Gastroesophageal sphincter (tissue), 4 donors: Measurements from ENCODE around the gene GRID2. TPM values are rescaled to one million over a fixed set of nuclear protein-coding genes. Genes with fewer than 3 reads are reported as not detected.

Source experiments
- ATAC-seq: fragments of 150-250 bp; one replicate; pipeline ENCODE4 v1.9.1; 2016; ENCODE audit warnings: mild to moderate bottlenecking, moderate library complexity
- H3K27ac ChIP-seq, 4 donors: fragments of 200-600 bp; sonication (generic) in 3 of 4; 1 replicate in 3 of 4; 2 replicates in 1 of 4; pipeline ENCODE4 v1.5.1; 2016 to 2019
- H3K27me3 ChIP-seq: fragments of 200-600 bp; sonication (generic); one replicate; pipeline ENCODE4 v1.5.1; 2019
- H3K36me3 ChIP-seq, 2 donors: fragments of 200-600 bp; sonication (generic); one replicate each; pipeline ENCODE4 v1.5.1; 2019; ENCODE audit warnings: control low read depth in 1 of 2
- H3K4me1 ChIP-seq, 3 donors: fragments of 200-600 bp; sonication (generic); 1 replicate in 2 of 3; 2 replicates in 1 of 3; pipeline ENCODE4 v1.5.1; 2016 to 2019; ENCODE audit warnings: control low read depth in 2 of 3
- H3K4me3 ChIP-seq, 2 donors: fragments of 200-600 bp; sonication (generic); one replicate each; pipeline ENCODE4 v1.5.1; 2019; ENCODE audit warnings: mild to moderate bottlenecking in 1 of 2, moderate library complexity in 1 of 2
- H3K9me3 ChIP-seq, 3 donors: fragments of 200-600 bp; sonication (generic); one replicate each; pipeline ENCODE4 v1.5.1; 2017 to 2019; ENCODE audit warnings: control low read depth in 2 of 3
- CTCF ChIP-seq, 4 experiments: fragments of 200-600 bp in 2 of 4; fragments of 450-650 bp in 2 of 4; sonication (generic) in 1 of 4; IDR thresholded peaks; one replicate each; pipeline ENCODE4 v1.5.1; 2017 to 2019; ENCODE audit warnings: antibody characterized with exemption in 4 of 4, mild to moderate bottlenecking in 2 of 4, moderate library complexity in 2 of 4
- EP300 ChIP-seq: sonication (generic); formaldehyde crosslinking; IDR thresholded peaks from one replicate; pipeline ENCODE4 v1.6.1; 2017; ENCODE audit warnings: antibody characterized with exemption, mild to moderate bottlenecking
- POLR2A ChIP-seq, 2 donors: fragments of 450-650 bp; IDR thresholded peaks; one replicate each; pipeline ENCODE4 v1.6.1; 2017; ENCODE audit warnings: antibody characterized with exemption in 2 of 2, mild to moderate bottlenecking in 2 of 2, moderate library complexity in 1 of 2
- POLR2AphosphoS5 ChIP-seq: sonication (generic); formaldehyde crosslinking; IDR thresholded peaks from one replicate; pipeline ENCODE4 v1.6.1; 2017; ENCODE audit warnings: antibody characterized with exemption
- WGBS, 2 donors: methylation state at CpG; one replicate each; pipeline ENCODE4 v1.1.5; 2018; ENCODE audit warnings: low coverage in 1 of 2; 5-methylcytosine and 5-hydroxymethylcytosine counted together
- total RNA-seq, 4 donors: library from RNA; depleted of rRNA; stranded (reverse); fragments of >200 nt; gene quantifications; one replicate each; pipeline ENCODE4 v1.1.0, GENCODE V29; 2016

GRID2 gene
- total RNA-seq, 4 donors from 2014 or later, result 0.81 TPM; not detected in 3

- Histone ChIP-seq H3K36me3 (no peaks in the 10 kb centered on the region), H3K27me3 (no peaks in the 10 kb centered on the region), H3K9me3 (no peaks in the 10 kb centered on the region), H3K27ac (no peak overlapping the region), H3K4me3 (no peak overlapping the region), H3K4me1 (no peaks in the 10 kb centered on the region)
- TF ChIP-seq EP300, result no peak
- no peak for TF ChIP-seq POLR2A (IDR thresholded peaks at IDR 0.05)
- TF ChIP-seq POLR2AphosphoS5, result no peak
- TF ChIP-seq CTCF (IDR thresholded peaks at IDR 0.05), result no peak
- 21 to 32% methylated on average over 4 of the region's 4 CpGs for WGBS, 2 donors
- ATAC-seq, result no peak
Observed at GRCh38 chr4:93416344-93417128, 1112.8 kb downstream of the GRID2 start.

GRCh38 chr4:93431371-93431770, 1127.6 kb downstream of the GRID2 start:
- TF ChIP-seq POLR2AphosphoS5 (no peak), CTCF (IDR thresholded peaks at IDR 0.05) (no peak), POLR2A (IDR thresholded peaks at IDR 0.05) (no peak), EP300 (no peak)
- H3K9me3 ChIP-seq, result no peaks in the 10 kb centered on the region
- no peak overlapping the region for H3K4me3 ChIP-seq
- H3K36me3 ChIP-seq, result no peaks in the 10 kb centered on the region
- H3K27ac ChIP-seq, result no peak overlapping the region
- ATAC-seq, result no peak
- H3K4me1 ChIP-seq, result no peaks in the 10 kb centered on the region
- H3K27me3 ChIP-seq, result no peaks in the 10 kb centered on the region

- Histone ChIP-seq H3K4me1 (no peaks in the 10 kb centered on the region), H3K27me3 (no peaks in the 10 kb centered on the region), H3K36me3 (no peaks in the 10 kb centered on the region), H3K9me3 (no peaks in the 10 kb centered on the region), H3K27ac (no peak overlapping the region), H3K4me3 (no peak overlapping the region)
- WGBS, 2 donors, result 74 to 84% methylated on average over 3 of the region's 3 CpGs
- TF ChIP-seq POLR2AphosphoS5 (no peak), CTCF (IDR thresholded peaks at IDR 0.05) (no peak), POLR2A (IDR thresholded peaks at IDR 0.05) (no peak), EP300 (no peak)
- ATAC-seq, result no peak
Observed at GRCh38 chr4:93433840-93434239, 1130.1 kb downstream of the GRID2 start.

GRCh38 chr4:93436000-93436626, 1132.3 kb downstream of the GRID2 start:
- Histone ChIP-seq H3K4me3 (no peak overlapping the region), H3K4me1 (no peaks in the 10 kb centered on the region), H3K27ac (no peak overlapping the region), H3K27me3 (no peaks in the 10 kb centered on the region), H3K36me3 (no peaks in the 10 kb centered on the region), H3K9me3 (no peaks in the 10 kb centered on the region)
- TF ChIP-seq POLR2A (IDR thresholded peaks at IDR 0.05) (no peak), CTCF (IDR thresholded peaks at IDR 0.05) (no peak), EP300 (no peak), POLR2AphosphoS5 (no peak)
- no peak for ATAC-seq
- 64 to 70% methylated on average over 3 of the region's 3 CpGs for WGBS, 2 donors

- no peak overlapping the region for H3K27ac ChIP-seq
- no peak for TF ChIP-seq POLR2A (IDR thresholded peaks at IDR 0.05)
- TF ChIP-seq CTCF (IDR thresholded peaks at IDR 0.05), result no peak
- TF ChIP-seq POLR2AphosphoS5, result no peak
- TF ChIP-seq EP300, result no peak
- H3K27me3 ChIP-seq, result no peaks in the 10 kb centered on the region
- 68 to 80% methylated on average over 3 of the region's 3 CpGs for WGBS, 2 donors
- no peaks in the 10 kb centered on the region for H3K4me1 ChIP-seq
- H3K9me3 ChIP-seq, result no peaks in the 10 kb centered on the region
- H3K4me3 ChIP-seq, result no peak overlapping the region
- ATAC-seq, result no peak
- H3K36me3 ChIP-seq, result no peaks in the 10 kb centered on the region
Observed at GRCh38 chr4:93437991-93438390, 1134.2 kb downstream of the GRID2 start.
